K562 (cell line): ENCODE results near the gene ECM1. TPM values are rescaled to one million over a fixed set of nuclear protein-coding genes. Genes with fewer than 3 reads are reported as not detected.

Source experiments
- BRF1 ChIP-seq: IDR thresholded peaks from 3 replicates; pipeline ENCODE4 v1.6.1; 2011; ENCODE audit warnings: borderline replicate concordance, mild to moderate bottlenecking; ENCODE audit not compliant: insufficient read length; ENCODE audit errors: extremely low read depth
- HDAC2 ChIP-seq: fragments of 450-650 bp; IDR thresholded peaks from 2 replicates; pipeline ENCODE4 v1.6.1; 2016; ENCODE audit warnings: mild to moderate bottlenecking
- LEF1 ChIP-seq: fragments of 450-650 bp; IDR thresholded peaks from 2 replicates; pipeline ENCODE4 v1.6.1; 2016; ENCODE audit warnings: mild to moderate bottlenecking
- NBN ChIP-seq: fragments of 450-650 bp; IDR thresholded peaks from 2 replicates; pipeline ENCODE4 v1.6.1; 2016; ENCODE audit warnings: low read depth, mild to moderate bottlenecking
- NCOA4 ChIP-seq: fragments of 450-650 bp; IDR thresholded peaks from 2 replicates; pipeline ENCODE4 v1.6.1; 2018; ENCODE audit warnings: mild to moderate bottlenecking; ENCODE audit not compliant: partially characterized antibody
- NFIC ChIP-seq: fragments of 450-650 bp; IDR thresholded peaks from 2 replicates; pipeline ENCODE4 v1.6.1; 2017; ENCODE audit warnings: mild to moderate bottlenecking, inconsistent platforms
- PML ChIP-seq: IDR thresholded peaks from 2 replicates; pipeline ENCODE4 v1.6.1; 2012; ENCODE audit warnings: low read length, inconsistent platforms
- PPARD ChIP-seq: fragments of 250-450 bp; sonication (Bioruptor Pico); IDR thresholded peaks from 2 replicates; pipeline ENCODE4 v1.8.0; 2022; ENCODE audit warnings: inconsistent platforms, mild to moderate bottlenecking, moderate library complexity
- SMARCA4 ChIP-seq: fragments of 450-650 bp; IDR thresholded peaks from 2 replicates; pipeline ENCODE4 v1.6.1; 2016
- TRIM24 ChIP-seq, 2 experiments: fragments of 450-650 bp; IDR thresholded peaks; 2 replicates each; pipeline ENCODE4 v1.6.1; 2016
- ZNF146 ChIP-seq: IDR thresholded peaks from one replicate; pipeline ENCODE4 v1.6.1; 2018; ENCODE audit warnings: missing compliant biosample characterization; ENCODE audit not compliant: unreplicated experiment
- ZNF23 ChIP-seq: fragments of 250-450 bp; sonication (Bioruptor Pico); IDR thresholded peaks from 2 replicates; pipeline ENCODE4 v1.4.0; 2020; ENCODE audit warnings: mild to moderate bottlenecking
- ZNF551 ChIP-seq: fragments of 250-450 bp; sonication (Bioruptor Pico); IDR thresholded peaks from 2 replicates; pipeline ENCODE4 v1.5.0; 2021; ENCODE audit warnings: mild to moderate bottlenecking, moderate library complexity
- polyA plus RNA-seq, 8 experiments: library from polyadenylated mRNA; depleted of rRNA in 4 of 8; stranded (reverse) in 5 of 8; unstranded in 3 of 8; fragments of >200 nt; fragmentation: Nextera tagmentation in 2 of 8; fragmentation: Illumina TruSeq in 1 of 8; extraction: Ambion mirVana in 2 of 8; extraction: Trizol in 1 of 8; gene quantifications; 2 replicates each; pipeline versions ENCODE4 v1.2.1 to v1.2.3, GENCODE V29; 2011 to 2014; ENCODE audit warnings: inconsistent platforms in 1 of 8, missing spikeins in 1 of 8
- total RNA-seq, 7 experiments: library from RNA; depleted of rRNA in 6 of 7; stranded (reverse); fragments of >200 nt in 6 of 7; fragmentation: Illumina TruSeq in 2 of 7; extraction: Trizol in 2 of 7; gene quantifications; 2 replicates each; pipeline versions ENCODE4 v1.2.1 to v1.2.3, GENCODE V29; 2011 to 2021; ENCODE audit warnings: low replicate concordance in 1 of 7
- TF ChIP-seq, protein P1 (sequence below): IDR thresholded peaks from 2 replicates; pipeline ENCODE4 v1.6.1; 2014; ENCODE audit warnings: antibody characterized with exemption
- TF ChIP-seq, protein P2 (sequence below): sonication (generic); formaldehyde crosslinking; IDR thresholded peaks from 2 replicates; pipeline ENCODE4 v1.8.0; 2023; ENCODE audit warnings: missing genetic modification reagents, mild to moderate bottlenecking, borderline replicate concordance
- TF ChIP-seq, protein P3 (sequence below): sonication (generic); formaldehyde crosslinking; IDR thresholded peaks from 2 replicates; pipeline ENCODE4 v1.8.1; 2022; ENCODE audit warnings: missing genetic modification reagents
- TF ChIP-seq, protein P4 (sequence below), 2 experiments: fragments of 450-650 bp in 1 of 2; sonication (generic) in 1 of 2; formaldehyde crosslinking in 1 of 2; IDR thresholded peaks in 1 of 2; conservative IDR thresholded peaks in 1 of 2; 2 replicates each; pipeline versions ENCODE4 v1.6.1 to v1.8.1; 2016 to 2023; ENCODE audit warnings: mild to moderate bottlenecking in 2 of 2, moderate library complexity in 2 of 2, inconsistent platforms in 1 of 2, missing genetic modification reagents in 1 of 2

The ECM1 gene
- total and polyA plus RNA-seq, 9 of the 15 experiments (the other 6 are each of a cell fraction or from before 2014, with no cell fraction given) = 6.6 to 52.2 (median 12.8) TPM

DNA sequence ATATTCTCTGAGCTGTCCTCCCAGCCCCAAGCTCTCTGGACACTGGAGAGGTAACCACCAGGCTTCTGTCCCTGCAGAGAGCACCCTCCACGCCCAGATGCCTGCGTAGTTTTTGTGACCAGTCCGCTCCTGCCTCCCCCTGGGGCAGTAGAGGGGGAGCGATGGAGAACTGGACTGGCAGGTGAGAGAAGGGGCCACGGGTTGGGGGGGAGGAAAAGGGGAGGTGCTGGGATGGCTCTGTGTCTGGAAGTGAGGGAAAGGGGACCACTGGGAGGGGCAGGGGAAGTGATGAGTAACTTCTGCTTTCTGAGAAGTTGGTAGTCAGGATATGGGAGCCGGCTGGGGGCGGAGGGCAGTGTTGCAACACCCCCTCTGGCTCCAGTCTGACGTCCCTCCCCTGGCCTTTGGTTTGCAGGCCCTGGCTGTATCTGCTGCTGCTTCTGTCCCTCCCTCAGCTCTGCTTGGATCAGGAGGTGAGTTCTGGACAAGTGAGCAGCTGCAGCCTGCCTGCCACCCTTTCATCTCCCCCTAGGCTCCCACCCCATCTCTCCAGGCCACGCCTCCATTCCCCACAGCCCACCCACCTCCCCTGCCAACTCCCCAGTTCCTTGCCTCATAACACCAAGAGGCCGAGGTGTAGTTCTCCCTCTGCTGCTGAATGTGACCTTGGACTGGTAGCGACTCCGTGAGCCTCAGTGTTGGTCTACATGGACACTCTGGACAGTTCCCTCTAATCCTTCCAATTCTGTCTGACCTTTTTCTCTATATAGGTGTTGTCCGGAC, 44.4 kb downstream of the ECM1 start (continued):
- TF ChIP-seq, protein P1, sequence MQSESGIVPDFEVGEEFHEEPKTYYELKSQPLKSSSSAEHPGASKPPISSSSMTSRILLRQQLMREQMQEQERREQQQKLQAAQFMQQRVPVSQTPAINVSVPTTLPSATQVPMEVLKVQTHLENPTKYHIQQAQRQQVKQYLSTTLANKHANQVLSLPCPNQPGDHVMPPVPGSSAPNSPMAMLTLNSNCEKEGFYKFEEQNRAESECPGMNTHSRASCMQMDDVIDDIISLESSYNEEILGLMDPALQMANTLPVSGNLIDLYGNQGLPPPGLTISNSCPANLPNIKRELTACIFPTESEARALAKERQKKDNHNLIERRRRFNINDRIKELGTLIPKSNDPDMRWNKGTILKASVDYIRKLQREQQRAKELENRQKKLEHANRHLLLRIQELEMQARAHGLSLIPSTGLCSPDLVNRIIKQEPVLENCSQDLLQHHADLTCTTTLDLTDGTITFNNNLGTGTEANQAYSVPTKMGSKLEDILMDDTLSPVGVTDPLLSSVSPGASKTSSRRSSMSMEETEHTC = no peak
- TF ChIP-seq NBN (peak; percentile 71; the same call in 1 of the 2 replicates), NCOA4 (no peak), HDAC2 (peak; percentile 78; the same call in 1 of the 2 replicates), LEF1 (0 out of 2 replicates have a peak, but pooled peaks have one; percentile 20), SMARCA4 (peak; percentile 82), TRIM24 (IDR thresholded peaks at IDR 0.05) (peak; percentile 21 to 59; a peak in 3 of 4 replicates), PPARD (no peak), ZNF551 (CRISPR knock-in tag) (no peak), ZNF23 (CRISPR knock-in tag) (no peak), PML (no peak; the same call in 1 of the 2 replicates), NFIC (no peak), ZNF146 (no peak), BRF1 (no peak)
- TF ChIP-seq, protein P2, sequence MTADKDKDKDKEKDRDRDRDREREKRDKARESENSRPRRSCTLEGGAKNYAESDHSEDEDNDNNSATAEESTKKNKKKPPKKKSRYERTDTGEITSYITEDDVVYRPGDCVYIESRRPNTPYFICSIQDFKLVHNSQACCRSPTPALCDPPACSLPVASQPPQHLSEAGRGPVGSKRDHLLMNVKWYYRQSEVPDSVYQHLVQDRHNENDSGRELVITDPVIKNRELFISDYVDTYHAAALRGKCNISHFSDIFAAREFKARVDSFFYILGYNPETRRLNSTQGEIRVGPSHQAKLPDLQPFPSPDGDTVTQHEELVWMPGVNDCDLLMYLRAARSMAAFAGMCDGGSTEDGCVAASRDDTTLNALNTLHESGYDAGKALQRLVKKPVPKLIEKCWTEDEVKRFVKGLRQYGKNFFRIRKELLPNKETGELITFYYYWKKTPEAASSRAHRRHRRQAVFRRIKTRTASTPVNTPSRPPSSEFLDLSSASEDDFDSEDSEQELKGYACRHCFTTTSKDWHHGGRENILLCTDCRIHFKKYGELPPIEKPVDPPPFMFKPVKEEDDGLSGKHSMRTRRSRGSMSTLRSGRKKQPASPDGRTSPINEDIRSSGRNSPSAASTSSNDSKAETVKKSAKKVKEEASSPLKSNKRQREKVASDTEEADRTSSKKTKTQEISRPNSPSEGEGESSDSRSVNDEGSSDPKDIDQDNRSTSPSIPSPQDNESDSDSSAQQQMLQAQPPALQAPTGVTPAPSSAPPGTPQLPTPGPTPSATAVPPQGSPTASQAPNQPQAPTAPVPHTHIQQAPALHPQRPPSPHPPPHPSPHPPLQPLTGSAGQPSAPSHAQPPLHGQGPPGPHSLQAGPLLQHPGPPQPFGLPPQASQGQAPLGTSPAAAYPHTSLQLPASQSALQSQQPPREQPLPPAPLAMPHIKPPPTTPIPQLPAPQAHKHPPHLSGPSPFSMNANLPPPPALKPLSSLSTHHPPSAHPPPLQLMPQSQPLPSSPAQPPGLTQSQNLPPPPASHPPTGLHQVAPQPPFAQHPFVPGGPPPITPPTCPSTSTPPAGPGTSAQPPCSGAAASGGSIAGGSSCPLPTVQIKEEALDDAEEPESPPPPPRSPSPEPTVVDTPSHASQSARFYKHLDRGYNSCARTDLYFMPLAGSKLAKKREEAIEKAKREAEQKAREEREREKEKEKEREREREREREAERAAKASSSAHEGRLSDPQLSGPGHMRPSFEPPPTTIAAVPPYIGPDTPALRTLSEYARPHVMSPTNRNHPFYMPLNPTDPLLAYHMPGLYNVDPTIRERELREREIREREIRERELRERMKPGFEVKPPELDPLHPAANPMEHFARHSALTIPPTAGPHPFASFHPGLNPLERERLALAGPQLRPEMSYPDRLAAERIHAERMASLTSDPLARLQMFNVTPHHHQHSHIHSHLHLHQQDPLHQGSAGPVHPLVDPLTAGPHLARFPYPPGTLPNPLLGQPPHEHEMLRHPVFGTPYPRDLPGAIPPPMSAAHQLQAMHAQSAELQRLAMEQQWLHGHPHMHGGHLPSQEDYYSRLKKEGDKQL (CRISPR knock-in tag) = no peak
- TF ChIP-seq, protein P3, sequence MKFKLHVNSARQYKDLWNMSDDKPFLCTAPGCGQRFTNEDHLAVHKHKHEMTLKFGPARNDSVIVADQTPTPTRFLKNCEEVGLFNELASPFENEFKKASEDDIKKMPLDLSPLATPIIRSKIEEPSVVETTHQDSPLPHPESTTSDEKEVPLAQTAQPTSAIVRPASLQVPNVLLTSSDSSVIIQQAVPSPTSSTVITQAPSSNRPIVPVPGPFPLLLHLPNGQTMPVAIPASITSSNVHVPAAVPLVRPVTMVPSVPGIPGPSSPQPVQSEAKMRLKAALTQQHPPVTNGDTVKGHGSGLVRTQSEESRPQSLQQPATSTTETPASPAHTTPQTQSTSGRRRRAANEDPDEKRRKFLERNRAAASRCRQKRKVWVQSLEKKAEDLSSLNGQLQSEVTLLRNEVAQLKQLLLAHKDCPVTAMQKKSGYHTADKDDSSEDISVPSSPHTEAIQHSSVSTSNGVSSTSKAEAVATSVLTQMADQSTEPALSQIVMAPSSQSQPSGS = no peak
- TF ChIP-seq, protein P4, sequence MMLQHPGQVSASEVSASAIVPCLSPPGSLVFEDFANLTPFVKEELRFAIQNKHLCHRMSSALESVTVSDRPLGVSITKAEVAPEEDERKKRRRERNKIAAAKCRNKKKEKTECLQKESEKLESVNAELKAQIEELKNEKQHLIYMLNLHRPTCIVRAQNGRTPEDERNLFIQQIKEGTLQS (IDR thresholded peaks at IDR 0.05) = peak; percentile 90
- TF ChIP-seq, protein P4 (CRISPR knock-in tag; conservative IDR thresholded peaks at IDR 0.05) = 0 out of 2 replicates have a peak, but pooled peaks have one; percentile 16
